WTC11 (cell line): ENCODE data around the gene IGSF5. TPM values are rescaled to one million over a fixed set of nuclear protein-coding genes. Genes with fewer than 3 reads are reported as not detected.

Experiments
- ATAC-seq: fragments of 200-7000 bp; cut with Tn5 transposase; 2 replicates; pipeline ENCODE4 v1.10.0; 2021; ENCODE audit warnings: mild to moderate bottlenecking, moderate library complexity
- CTCF ChIA-PET: fragments of 300-600 bp; sonication (Branson Sonifier 250); formaldehyde crosslinking; loops from one replicate; lab custom pipeline; 2021; ENCODE audit warnings: antibody characterized with exemption; lab: Charles Lee
- POLR2A ChIA-PET: fragments of 350-600 bp; sonication (Branson Sonifier 250); formaldehyde crosslinking; loops from one replicate; lab custom pipeline; 2021; ENCODE audit warnings: antibody characterized with exemption; lab: Charles Lee
- DNase-seq: peaks from one replicate; pipeline ENCODE4 v3.0.0; 2021; ENCODE audit warnings: low spot score
- H3K27ac Mint-ChIP-seq: 2 replicates; pipeline ENCODE4 v1.8.0; 2021; ENCODE audit warnings: mixed read lengths
- H3K27me3 Mint-ChIP-seq: 2 replicates; pipeline ENCODE4 v1.8.0; 2021; ENCODE audit warnings: low read depth, mild to moderate bottlenecking, moderate library complexity, mixed read lengths
- H3K36me3 Mint-ChIP-seq: 2 replicates; pipeline ENCODE4 v1.8.0; 2021; ENCODE audit warnings: mixed read lengths
- H3K4me1 Mint-ChIP-seq: 2 replicates; pipeline ENCODE4 v1.8.0; 2022; ENCODE audit warnings: mixed read lengths
- H3K4me3 Mint-ChIP-seq: 2 replicates; pipeline ENCODE4 v1.8.0; 2021; ENCODE audit warnings: mild to moderate bottlenecking, moderate library complexity, mixed read lengths
- H3K9me3 Mint-ChIP-seq: 2 replicates; pipeline ENCODE4 v1.8.0; 2021; ENCODE audit warnings: mixed read lengths
- ATF3 ChIP-seq: sonication (generic); formaldehyde crosslinking; conservative IDR thresholded peaks from 2 replicates; pipeline ENCODE4 v1.8.1; 2022; ENCODE audit warnings: mild to moderate bottlenecking, missing genetic modification reagents
- CBFB ChIP-seq: sonication (generic); formaldehyde crosslinking; IDR thresholded peaks from 2 replicates; pipeline ENCODE4 v1.8.1; 2022; ENCODE audit warnings: mild to moderate bottlenecking, low read depth, missing genetic modification reagents
- CTCF ChIP-seq: fragments of 200-600 bp; IDR thresholded peaks from 2 replicates; pipeline ENCODE4 v1.8.0; 2022; ENCODE audit warnings: antibody characterized with exemption
- IRF2 ChIP-seq: sonication (generic); formaldehyde crosslinking; IDR thresholded peaks from 2 replicates; pipeline ENCODE4 v1.8.0; 2022; ENCODE audit warnings: low read depth, missing genetic modification reagents, borderline replicate concordance
- MAX ChIP-seq: sonication (generic); formaldehyde crosslinking; IDR thresholded peaks from 2 replicates; pipeline ENCODE4 v1.8.0; 2022; ENCODE audit warnings: mild to moderate bottlenecking, missing genetic modification reagents
- STAT6 ChIP-seq: sonication (generic); formaldehyde crosslinking; conservative IDR thresholded peaks from 2 replicates; pipeline ENCODE4 v1.8.1; 2023; ENCODE audit warnings: mild to moderate bottlenecking, low read depth, missing genetic modification reagents, moderate library complexity
- ZMAT4 ChIP-seq: fragments of 250-450 bp; sonication (Bioruptor Pico); IDR thresholded peaks from 2 replicates; pipeline ENCODE4 v1.9.0; 2021; ENCODE audit warnings: mild to moderate bottlenecking
- total RNA-seq: library from RNA; stranded (reverse); gene quantifications from 3 replicates; pipeline ENCODE4 v1.2.3, GENCODE V29; 2021

Gene IGSF5
- total RNA-seq, 1 experiment from 2014 or later, result 3.6 TPM

- TF ChIP-seq MAX (CRISPR knock-in tag) (no peak), CBFB (no peak), ATF3 (CRISPR knock-in tag) (no peak)
- TF ChIP-seq, all 79 proteins: peak for 0
Measured at GRCh38 chr21:39850333-39850732, 105.3 kb downstream of the IGSF5 start (continued).

- no peak overlapping the region for H3K4me3 Mint-ChIP-seq
- peak; percentile 41; the same call in 1 of the 2 replicates for ATAC-seq
- H3K27ac Mint-ChIP-seq, result peak overlapping the region; percentile 60; the same call in 1 of the 2 replicates
Measured at GRCh38 chr21:39851002-39851618, 106.1 kb downstream of the IGSF5 start.

More at GRCh38 chr21:39851002-39851618, 106.1 kb downstream of the IGSF5 start:
- DNase-seq, result no peak
- TF ChIP-seq STAT6 (CRISPR knock-in tag) (no peak), ZMAT4 (CRISPR knock-in tag) (no peak), CTCF (no peak), IRF2 (CRISPR knock-in tag) (no peak)
- Mint-ChIP-seq H3K36me3 (peaks cover 3% of the 10 kb centered on the region; the same call in 1 of the 2 replicates), H3K27me3 (no peaks in the 10 kb centered on the region; the same call in 1 of the 2 replicates), H3K4me1 (peaks cover 21% of the 10 kb centered on the region), H3K9me3 (peaks cover 39% of the 10 kb centered on the region)
- POLR2A ChIA-PET, result no interaction called here
- CTCF ChIA-PET, result interaction anchor here (1.2 to 4.7 kb wide), 3 partner anchors 14 to 63 kb away, joined by 3 to 42 read pairs (median 4); partner anchors contain the start of gene PCP4

Other genes starting within 250 kb of the IGSF5 start
- 25.8 to 33.3 TPM (median 32.4 TPM) in 3 replicates for gene B3GALT5, start 132.2 kb upstream of the IGSF5 start, total RNA-seq
- gene PCP4, start 122.3 kb downstream of the IGSF5 start, total RNA-seq, result 1.4 to 2.1 TPM (median 1.6 TPM) in 3 replicates